Right forelimb (tissue), 1 donor: ENCODE results near the gene UBE2Z.
"Not testable (repeated sequence)": the region's sequence is repeated elsewhere in the genome, so short reads cannot be mapped to it uniquely, and the experiment has no call there.

Experiments used
- DNase-seq: peaks from one replicate; pipeline ENCODE4 v3.0.0-alpha.2; 2018

The UBE2Z gene

DNA sequence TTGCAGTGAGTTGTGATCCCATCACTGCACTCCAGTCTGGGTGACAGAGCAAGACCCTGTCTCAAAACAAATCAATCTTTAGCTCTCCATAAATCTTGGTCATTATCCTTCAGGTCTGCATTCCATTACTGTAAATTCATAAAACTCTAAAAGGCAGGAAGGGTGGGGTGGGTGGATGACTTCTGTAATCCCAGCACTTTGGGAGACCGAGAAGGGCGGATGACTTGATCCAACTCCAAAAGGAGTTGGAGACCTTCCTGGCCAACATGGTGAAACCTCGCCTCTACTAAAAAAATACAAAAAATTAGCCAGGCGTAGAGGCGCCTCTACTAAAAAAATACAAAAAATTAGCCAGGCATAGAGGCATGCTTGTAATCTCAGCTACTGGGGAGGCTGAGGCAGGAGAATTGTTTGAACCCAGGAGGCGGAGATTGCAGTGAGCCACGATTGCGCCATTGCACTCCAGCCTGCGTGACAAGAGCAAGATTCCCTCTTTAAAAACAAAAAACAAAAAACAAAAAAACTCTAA, 2.2 kb upstream of the UBE2Z start:
- DNase-seq, result no peak

DNA sequence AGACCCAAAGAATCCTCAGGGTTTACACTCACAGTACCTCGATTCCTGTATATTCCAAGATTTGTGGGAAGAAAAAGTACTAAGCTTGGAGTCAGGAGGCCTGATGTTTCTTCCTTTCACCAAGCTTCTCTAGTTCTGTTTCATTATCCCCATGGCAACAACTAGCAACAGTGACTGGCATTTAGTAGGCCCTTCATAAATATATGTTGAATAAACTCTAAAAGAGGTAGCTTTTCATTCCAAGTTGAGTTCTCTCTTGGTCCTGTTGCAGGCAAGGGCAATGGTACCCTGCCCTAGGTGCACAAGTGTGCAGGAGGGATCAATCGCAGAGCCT, 527 bp upstream of the UBE2Z start:
- no peak for DNase-seq

DNA sequence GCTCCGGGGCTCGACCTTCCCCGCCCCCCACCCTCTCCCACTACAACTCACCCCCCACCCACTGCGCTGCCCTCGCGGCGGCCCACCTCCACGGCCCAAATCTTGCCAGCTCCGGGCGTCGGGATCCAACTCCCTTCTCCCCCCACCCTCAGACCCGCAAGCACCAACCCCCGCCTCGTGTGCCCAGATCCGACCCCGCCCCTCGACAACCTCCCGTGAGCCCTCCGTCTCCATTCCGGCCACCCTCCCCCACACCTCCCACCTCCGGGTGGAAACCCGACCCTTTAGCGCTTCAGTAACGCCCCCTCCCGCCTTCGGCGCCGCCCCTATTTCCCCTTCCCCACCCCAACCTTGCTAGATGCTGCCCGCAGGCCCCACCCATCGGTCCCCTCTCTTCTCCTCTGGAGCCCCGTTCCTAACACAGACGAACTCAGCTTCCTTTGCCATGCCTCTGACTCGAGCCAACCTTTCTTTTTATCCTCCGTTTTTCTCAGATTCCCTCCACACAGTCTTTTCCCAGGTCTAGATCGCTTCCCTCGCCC, 717 bp downstream of the UBE2Z start:
- DNase-seq, result peak; percentile 94

DNA sequence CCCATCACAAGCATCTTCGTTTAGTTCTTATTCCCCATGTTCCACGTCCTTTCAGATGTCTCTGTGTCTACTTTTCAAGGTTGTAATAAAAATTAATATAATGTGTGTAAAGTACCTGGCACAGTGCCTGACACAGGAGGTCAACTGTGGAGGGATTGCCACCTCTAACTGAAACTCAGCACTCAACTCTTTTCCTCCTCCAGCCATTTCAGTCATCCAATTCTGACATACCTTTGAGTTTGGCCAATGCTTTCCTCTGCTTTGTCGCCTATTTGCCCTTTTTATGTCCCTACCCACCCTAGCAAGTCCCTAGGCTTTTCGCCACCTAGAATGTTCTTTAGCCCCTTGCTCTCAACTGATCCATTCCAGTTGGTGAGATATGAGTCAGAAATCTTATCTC, 1.6 kb downstream of the UBE2Z start:
- no peak for DNase-seq

DNA sequence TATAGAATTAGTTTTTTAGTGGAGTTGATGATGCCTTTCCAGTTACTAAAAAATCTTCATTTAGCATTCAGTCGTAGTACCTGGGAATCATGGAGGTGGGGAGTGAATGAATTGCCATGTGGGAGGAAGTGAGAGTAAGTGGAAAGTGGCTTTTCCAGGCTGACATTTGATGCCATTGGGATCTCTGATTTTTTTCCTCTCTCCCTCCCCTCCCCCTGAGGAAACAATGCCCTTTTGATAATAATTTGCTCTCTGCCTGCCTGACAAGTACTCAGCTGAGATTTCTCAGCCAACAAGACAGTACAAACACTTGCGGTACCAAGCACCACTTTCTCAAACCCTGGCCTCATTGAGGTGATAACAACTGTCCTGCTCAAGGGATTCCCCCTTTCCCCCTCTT, 2.2 kb downstream of the UBE2Z start:
- no peak for DNase-seq

DNA sequence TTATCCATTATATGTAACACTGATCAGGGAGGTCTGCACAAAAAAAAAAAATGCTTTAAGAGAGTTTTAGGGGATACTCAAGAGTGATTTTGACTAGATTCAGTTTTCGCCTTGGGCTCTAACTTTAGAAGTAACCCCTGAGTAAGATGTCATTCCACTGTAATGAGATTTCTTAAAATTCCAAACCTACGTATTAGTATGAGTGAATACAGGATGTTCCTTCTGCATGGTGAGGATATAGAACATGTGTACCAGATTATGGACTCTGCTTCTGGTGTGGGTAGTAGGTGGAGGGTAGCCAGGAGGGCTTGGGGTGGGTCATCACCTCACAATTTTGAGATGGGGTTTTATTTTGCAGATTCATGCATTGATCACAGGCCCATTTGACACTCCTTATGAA, 4.3 kb downstream of the UBE2Z start:
- DNase-seq, result no peak

DNA sequence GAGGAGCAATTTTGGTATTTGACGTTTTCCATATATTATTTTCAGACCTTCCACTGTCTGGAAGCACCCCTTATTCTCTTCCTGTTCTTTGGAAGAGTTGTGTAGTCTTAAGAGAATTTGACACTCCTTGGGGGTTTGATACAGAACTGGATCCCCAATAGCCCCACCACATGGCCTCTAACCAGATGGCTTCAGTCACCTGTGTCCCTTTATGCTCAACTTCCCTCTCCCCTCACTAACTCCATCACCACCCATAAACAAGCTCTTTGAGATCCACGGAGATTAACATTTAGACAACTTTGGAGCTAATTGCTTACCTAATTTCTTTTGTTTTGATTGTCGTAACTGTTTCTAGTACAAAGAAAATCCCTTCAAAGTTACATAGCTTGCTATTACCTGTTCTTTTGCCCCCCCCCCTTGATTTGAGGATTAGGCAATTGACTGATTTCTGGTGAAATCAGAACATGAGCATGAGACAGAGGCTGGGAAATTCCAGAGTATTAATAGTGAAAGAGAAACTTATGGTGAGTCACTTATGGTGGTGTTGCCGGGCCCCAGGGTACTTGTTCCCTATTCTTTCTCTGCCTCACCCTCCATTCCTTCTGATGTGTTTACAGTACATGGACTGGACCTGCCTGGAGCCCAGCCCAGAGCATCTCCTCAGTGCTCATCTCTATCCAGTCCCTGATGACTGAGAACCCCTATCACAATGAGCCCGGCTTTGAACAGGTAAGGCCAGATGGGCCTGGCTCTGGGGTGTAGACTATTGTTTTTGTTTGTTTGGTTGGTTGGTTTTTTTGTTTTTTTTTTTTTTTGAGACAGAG, 7.5 kb downstream of the UBE2Z start:
- no peak for DNase-seq

DNA sequence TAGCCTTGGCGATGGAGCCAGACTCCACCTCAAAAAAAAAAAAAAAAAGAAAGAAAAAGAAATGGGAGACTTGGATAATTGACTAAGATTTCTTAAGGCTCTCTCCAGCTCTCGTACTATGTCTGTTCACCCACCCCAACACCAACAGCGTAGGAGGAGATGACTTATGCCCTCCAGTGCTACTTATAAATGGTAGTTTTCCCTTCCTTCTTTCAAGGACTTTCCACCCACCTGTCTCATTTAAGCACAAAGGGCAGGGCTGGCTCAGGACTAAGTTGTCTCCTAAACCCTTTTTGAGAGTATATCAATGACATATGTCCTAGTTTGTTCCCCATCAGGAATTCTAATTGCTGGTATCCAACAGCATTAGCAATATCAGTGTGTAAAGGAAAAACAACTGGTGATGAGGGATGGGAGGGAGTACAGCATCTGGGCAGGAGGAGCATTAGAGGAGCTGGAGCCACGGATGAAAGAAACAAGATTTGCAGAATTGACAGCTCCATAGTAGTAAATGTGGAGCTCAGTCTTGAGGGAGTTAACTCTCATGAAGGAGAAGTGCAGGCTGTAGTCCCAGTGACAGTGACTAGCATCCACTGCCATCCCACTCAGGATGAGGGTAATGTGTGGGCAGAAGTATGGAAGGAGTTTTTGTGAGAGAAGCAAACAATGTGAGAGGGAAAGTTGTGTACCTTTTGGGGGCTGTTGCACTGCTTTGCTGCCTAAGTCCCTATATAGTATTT, 17.2 kb downstream of the UBE2Z start:
- no peak for DNase-seq

DNA sequence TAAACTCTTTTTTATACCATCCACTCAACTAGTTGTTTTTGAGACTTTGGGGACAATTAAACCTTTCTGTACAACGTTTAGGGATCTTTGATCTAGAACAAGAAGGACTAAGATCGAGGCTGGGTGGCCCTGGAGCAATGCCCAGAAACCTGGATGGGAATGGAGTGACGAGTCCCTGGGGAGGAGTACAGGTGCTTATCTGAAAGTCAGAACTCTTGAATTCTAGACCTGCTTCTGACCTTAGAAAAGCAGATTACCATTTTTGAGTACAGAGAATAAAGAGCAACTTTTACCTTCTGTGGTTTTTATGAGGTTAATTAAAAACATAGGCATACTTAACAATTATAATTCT, 17.8 kb downstream of the UBE2Z start:
- no peak for DNase-seq

DNA sequence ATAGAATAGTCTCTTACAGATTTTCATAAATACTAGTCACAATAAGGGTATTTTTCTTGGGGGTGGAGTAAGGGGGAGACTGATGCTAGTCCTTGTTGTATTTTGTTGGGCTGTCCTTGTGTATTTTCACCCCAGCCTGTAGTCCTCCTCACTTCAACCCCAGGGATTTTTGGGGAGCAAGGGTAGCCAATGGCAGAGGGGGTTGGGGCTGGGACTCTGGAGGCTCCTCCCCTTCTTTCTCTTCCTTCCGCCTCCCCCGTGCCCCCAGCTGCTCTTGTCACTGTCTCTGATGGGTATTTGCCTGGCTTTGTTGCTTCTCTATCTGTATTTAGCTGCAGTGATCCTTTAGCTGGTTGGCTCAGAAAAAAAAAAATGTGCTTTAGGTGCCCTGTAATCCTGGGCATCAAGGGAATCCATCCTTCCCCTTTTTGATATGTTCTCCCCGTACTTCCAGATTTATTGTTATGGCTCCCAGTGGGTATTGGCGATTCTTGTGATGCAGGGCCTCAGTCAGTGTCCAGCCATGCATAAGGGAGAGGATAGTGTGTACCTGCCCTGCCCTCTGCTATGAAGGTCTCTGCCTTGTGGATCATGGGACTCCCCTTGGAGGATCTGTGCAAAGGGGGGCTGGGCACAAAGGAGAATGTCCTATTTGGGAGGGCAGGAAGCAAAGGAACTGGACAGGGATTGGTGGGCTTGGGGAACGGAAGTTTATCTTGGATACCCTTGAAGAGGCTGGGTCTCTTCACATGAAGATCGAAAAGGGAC, 20.0 kb downstream of the UBE2Z start:
- DNase-seq, result no peak

DNA sequence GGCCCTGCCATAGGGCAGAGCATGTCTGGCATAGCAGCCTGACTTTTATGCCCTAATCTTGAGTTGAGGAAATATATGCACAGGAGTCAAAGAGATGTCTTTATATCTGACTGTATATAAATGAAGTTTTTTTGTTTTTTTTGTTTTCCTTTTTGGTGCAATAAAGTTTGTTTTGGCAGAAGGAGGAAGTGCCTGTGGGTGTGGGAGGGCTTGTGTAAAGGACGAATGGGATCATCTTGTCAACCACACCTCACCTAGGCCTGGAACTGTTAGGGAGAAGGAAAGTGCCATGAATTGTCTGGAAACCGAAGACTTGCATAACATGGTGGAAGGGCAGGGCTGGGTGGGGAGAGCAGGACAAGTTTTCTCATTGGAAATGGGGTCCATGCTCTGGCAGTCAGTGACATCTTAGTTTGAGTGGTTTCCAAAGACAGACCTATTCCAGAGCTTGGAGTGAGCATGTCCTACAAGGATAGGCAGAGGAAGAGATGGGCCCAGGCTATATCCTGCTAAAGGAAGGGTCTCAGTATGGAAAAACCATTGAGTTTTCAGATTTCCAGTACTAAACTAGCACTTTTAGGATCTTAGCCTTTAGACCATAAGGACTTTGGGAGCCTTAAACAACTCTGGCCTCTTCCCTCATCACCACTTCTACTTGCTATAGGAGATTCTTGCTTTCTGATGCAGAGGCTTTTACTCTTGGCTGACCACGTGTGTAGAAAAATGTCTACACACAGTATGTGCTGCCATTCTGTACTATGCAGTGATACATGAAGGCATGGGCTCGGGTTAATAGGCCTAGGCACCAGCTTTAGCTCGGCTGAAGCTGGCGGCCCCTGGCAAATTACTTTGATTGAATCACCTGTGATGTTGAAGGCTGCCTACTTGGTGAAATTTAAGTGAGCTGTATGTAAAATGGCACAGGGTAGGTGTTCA, 20.9 kb downstream of the UBE2Z start:
- no peak for DNase-seq

DNA sequence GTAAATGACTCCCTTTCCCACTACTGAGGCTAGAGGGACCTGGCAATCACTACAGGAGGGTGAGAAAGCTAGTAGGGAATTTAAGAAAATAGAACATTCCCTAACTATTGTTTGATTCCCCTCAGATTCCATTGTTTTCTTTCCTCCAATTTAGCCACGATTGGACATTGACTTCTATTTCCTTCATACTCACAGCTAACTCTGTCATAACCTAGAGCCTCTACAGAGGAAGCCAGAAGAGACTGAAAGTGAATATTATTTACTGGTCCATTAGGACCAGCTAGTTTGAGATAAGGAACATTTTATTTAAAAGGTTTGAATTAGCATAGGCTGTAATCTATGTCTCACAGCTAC, 21.6 kb downstream of the UBE2Z start:
- no peak for DNase-seq

DNA sequence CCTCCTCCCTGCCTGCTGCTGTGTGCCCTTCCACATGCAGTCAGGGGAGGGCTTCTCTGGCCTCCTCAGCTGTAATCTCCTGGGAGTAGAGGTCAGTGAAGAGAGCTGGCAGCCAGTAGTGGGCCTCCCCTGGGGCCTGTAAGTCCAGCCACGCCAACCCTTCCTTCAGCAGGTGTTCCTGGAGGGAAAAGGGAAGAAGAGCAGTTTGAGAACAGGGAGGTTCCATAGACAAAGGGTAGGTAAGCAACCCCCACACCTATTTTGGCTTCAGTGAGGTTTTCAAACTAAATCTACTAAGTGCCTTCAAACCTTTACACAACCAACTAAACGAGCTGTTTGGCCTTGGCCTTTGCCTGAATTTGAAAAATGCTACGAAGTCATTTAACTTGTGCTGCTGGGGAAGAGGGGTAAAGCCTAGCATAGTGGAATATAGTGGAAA, 22.2 kb downstream of the UBE2Z start:
- DNase-seq, result no peak

DNA sequence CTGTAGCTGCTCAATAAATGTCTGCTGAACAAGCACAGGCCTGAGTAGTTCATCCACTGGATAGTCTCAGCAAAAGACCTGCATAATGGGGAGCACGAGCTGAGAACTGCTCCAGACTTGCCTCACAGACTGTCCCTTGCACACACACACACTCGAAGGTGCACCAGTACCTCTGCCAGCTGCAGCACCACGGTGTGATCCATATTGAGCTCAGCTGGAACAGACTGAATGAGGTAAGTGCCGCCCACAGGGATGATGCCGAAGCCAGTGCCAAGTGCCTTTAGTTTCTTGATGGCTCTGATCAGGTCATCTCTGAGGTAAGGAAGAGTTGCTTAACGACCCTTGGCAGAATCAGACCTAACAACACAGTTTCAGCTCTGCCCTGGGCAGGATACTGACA, 24.8 kb downstream of the UBE2Z start:
- no peak for DNase-seq

DNA sequence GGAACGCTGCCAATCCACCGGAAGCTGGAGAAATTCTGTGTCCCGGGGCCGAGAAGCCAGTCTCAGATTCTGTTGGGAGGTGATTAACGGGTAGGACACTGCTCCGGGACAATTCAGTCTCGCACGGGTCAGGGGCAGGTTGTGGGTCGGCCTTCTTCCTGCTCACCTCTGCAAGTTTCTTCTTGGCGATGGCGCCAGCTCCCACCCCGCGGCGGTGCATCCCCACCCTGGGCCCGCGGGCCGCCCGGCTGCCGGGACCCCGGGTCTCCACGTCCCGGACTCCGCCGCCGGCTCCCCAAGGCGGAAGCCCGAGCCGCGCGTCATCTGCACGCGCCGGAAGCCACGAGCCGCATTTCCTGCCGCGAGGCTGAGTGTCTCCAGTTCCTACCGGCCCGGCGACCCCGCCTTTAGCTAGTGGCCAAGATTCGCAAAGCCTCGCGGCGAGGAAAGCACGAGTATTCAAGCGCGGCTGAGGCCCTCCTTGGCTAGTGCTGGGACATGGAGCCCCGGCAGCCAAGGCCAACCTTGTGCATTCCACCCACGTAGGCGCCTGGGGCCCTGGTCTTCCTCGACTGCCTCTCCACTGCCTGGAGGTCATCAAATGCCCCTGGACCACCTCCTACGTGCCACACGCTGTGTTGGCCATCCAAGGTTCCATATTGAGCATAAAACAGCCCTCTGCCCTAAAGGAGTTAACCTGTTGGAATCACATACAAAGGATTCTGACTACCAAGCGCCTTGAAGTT, 36.5 kb downstream of the UBE2Z start, which contains the start of gene SNF8:
TSS of gene SNF8 (minus strand) at position 328 of the 746 bp plus-strand sequence. CDS start at position 220, 108 bp downstream.
- DNase-seq, result peak; percentile 98

DNA sequence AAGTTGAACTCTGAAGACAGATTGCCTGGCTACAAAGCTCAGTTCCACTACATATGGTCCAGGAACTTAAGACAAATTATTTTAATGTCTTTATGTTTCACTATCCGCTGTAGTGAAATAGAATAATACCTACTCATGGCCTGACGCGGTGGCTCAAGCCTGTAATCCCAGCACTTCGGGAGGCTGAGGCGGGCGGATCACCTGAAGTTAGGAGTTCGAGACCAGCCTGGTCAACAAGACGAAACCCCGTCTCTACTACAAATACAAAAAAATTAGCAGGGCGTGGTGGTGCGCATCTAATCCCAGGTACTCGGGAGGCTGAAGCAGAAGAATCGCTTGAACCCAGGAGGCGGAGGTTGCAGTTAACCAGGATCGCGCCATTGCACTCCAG, 37.0 kb downstream of the UBE2Z start:
- not testable (repeated sequence) for DNase-seq

DNA sequence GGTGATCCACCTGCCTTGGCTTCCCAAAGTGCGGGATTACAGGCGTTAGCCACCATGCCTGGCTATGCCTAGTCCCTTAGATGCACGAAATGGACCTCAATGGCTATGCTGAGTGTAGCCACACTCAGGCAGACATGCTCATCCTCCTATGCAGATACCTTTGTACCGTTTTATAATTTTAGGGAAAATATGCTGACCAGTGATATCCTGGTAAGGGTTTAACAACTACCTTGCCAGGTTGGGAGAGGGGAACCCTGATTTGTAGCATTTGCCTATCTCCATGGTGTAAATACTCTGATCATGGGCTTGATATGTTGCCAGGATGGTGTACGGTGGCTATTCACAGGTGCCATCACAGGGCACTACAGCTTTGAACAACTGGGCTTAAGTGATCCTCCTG, 43.4 kb downstream of the UBE2Z start:
- DNase-seq, result no peak

DNA sequence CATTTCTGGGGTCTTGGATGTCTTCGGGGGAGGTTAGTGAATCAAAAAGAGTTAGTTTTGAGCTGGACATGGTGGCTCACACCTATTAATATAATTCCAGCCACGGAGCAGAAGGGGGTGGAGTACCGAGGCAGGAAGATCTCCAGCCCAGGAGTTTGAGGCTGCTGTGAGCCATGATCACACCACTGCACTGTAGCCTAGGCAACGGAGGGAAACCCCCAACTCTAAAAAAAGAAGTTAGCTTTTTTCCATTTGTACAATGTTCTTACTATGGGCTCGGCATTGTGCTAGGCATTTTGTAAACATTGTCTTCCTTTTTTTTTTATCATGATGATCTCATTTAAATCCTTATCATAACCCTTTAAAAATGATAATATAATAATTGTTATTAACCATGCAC, 44.7 kb downstream of the UBE2Z start:
- no peak for DNase-seq

DNA sequence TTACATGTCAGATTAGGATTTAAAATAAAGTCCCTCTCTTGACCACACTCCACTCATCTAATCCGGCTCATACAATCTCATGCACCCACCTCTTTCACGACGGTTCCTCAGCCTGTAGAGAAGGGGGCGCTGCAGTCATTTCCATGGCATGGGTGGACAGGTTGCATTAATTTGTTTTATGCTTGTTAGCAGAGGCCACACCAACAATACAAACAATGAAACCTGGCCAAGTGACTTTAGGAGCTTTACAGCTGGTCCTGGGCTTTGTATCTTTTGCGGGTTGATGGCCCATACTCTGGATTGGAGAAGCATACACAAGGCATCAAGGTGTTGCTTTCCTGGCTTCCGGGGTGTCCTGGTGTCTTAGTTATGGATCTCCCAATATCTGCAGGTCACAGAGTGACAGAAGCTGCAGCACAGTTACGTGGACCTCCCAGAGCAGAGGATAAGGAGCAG, 46.1 kb downstream of the UBE2Z start:
- DNase-seq, result no peak

DNA sequence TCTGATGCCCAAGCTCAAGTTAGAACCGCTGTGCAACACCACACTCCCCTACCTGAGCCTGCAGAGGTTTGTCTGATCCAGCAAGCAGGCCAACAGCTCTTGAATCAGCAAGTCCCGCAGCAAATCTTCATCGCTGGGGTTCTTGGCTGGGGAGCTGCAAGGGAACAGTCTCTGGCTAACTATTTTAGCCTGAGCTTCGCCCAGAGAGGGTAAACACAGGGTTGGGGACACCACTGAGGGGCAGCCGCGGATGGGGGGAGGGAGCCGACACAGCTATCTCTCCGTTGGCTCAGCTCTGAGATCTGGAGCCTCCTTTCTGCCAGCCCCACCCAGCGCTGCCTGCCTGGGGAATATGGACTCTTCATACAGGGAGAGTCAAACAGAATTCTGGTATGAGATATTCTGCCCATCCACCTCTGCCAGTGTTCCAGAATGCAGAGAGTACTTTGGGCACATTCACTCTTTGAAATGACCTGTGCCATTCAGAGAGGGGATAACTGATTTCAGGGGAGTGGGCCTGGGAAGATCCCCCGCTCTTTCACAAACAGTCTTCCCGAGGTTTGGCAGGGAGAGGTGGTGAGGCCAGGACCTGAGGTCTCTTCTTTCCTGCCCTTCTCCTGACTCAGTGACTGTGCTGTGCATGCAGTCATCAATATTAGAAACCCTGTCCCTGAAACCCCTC, 52.8 kb downstream of the UBE2Z start:
- no peak for DNase-seq
